HG02642 (cell line): Measurements from ENCODE around the gene LZTS2.

ENCODE experiments used
- ATAC-seq: cut with Tn5 transposase; IDR thresholded peaks from one replicate; pipeline ENCODE4 v1.9.1; 2021; ENCODE audit warnings: mild to moderate bottlenecking; ENCODE audit not compliant: unreplicated experiment, poor library complexity

The LZTS2 gene

DNA sequence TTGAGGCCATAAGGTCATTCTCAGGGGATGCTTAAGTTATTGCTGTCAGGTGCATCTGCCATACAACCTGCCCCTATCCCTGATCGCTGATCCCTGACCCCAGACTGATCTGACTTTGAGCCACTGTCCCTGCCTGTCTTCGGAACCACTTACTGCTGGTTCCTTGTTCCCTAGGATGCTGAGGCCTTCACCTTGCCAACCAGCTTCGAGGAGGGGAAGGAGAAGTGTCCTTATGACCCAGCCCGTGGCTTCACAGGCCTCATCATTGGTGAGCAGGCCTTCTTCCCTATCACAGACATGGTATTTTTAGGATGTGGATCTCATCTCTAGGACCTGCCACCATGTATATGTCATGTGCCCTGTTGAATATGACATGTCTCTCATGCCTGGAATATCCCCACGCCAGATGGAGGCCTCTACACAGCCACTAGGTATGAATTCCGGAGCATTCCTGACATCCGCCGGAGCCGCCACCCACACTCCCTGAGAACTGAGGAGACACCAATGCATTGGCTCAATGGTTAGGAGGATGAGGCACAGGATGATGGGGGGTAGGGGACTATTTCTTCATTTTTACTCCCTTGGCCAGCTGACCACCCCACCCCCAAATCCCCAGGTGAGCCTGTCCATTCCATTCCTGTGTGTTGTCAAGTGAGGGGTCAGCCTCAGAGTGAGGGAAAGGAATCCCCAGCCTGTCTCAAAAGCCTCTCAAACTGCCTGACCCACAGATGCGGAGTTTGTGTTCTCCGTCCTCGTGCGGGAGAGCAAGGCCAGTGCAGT, 21.3 kb upstream of the LZTS2 start:
- no peak for ATAC-seq

DNA sequence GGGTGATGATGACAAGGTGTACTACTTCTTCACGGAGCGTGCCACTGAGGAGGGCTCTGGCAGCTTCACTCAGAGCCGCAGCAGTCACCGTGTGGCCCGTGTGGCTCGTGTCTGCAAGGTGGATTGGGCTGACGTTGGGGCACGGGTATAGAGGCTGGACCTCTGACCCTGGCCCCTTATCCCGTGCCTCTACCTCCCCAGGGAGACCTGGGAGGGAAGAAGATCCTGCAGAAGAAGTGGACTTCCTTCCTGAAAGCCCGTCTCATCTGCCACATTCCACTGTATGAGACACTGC, 20.8 kb upstream of the LZTS2 start:
- no peak for ATAC-seq

DNA sequence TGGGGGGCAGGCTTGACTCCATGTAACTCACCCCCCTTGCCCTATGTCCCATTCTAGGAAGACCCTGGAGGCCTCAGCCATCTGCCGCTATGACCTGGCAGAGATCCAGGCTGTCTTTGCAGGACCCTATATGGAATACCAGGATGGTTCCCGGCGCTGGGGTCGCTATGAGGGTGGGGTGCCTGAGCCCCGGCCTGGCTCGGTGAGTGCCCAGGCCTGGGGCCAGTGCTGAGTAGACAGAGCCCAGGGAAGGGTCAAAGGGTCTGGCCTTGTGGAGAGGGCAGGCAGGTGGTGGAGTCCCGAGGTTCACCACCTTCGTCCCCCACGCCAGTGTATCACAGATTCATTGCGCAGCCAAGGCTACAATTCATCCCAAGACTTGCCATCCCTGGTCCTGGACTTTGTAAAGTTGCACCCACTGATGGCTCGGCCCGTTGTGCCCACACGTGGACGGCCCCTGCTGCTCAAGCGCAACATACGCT, 19.8 kb upstream of the LZTS2 start:
- ATAC-seq = no peak

DNA sequence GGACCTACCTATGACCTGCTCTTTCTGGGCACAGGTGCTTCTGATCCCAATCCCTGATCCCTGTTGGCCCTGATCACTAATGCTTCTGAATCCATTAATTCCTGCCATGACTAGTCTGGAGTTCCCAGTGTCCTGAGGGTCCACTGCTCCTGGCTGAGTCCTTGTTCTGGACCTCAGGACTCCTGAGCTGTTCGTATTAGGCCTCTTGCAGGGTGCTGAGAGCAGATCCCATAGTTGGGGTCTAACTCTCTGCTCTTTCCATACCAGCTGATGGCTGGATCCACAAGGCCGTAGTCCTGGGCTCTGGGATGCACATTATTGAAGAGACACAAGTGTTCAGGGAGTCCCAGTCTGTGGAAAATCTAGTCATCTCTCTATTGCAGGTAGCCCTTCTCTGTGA, 19.3 kb upstream of the LZTS2 start:
- no peak for ATAC-seq

DNA sequence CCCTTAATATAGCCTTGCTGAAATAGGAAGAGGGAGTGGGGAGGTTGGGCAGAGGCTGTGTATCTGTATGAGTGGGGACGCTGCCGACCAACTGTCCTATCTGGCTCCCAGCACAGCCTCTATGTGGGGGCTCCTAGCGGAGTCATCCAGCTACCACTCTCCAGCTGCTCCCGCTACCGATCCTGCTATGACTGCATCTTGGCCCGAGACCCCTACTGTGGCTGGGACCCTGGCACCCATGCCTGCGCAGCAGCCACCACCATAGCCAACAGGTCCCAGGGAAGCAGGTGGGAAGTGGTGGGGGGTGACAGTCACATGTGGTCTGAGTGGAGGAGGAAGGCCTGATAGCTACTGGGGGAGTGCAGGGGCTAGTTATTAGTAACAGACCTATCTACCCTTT, 18.9 kb upstream of the LZTS2 start:
- no peak for ATAC-seq

DNA sequence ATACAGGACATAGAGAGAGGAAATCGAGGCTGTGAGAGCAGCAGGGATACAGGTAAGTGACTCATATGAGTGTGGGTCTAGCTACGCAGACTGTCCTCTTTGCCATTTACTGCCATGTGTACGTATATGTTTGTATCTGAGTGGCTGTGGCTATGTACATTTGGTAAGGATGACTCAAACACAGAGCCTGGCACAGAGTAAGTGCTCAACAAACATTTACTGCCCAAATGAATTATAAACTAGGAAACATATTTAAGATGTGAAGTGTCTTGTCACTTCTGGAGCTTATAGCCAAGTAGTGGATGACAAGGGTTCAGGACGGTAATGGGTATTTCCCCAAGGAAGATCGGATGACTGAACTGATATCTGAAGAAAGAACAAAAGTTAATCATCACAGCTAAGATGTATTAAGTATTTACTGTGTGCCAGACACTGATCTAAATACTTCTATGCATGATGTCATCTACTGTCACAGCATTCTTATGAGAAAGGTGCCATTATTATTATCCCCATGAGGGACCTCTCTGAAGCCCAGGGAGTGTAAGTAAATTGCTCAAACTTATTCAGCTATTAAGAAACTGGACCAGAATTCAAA, 18.3 kb upstream of the LZTS2 start:
- ATAC-seq = no peak

DNA sequence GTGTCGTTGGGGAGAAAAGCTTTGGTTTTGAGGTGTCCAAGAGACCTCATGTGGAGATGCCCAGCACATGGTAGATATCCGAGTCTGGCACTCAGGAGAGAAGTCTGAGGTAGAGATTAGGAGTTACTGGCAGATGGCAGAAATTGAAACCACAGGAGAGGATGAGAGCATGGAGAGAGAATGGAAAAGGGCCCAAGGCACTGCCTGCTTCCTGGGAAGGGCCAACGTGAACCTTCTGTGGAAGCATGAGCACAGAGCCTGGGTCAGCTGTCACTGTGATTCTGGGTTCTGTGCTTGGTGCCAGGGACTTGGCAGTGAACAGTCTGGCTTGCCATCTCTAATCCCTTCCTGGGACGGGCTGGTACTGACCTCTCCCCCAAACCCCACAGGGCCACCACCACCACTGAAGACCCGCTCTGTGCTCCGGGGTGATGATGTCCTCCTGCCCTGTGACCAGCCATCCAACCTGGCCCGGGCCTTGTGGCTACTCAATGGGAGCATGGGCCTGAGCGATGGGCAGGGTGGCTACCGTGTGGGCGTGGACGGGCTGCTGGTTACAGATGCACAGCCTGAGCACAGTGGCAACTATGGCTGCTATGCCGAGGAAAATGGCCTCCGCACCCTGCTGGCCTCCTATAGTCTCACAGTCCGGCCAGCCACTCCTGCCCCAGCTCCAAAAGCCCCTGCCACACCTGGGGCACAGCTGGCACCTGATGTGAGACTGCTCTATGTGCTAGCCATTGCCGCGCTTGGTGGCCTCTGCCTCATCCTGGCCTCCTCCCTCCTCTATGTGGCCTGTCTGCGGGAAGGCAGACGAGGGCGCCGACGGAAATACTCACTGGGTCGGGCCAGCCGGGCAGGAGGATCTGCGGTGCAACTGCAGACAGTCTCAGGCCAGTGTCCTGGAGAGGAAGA, 16.4 kb upstream of the LZTS2 start:
- no peak for ATAC-seq

DNA sequence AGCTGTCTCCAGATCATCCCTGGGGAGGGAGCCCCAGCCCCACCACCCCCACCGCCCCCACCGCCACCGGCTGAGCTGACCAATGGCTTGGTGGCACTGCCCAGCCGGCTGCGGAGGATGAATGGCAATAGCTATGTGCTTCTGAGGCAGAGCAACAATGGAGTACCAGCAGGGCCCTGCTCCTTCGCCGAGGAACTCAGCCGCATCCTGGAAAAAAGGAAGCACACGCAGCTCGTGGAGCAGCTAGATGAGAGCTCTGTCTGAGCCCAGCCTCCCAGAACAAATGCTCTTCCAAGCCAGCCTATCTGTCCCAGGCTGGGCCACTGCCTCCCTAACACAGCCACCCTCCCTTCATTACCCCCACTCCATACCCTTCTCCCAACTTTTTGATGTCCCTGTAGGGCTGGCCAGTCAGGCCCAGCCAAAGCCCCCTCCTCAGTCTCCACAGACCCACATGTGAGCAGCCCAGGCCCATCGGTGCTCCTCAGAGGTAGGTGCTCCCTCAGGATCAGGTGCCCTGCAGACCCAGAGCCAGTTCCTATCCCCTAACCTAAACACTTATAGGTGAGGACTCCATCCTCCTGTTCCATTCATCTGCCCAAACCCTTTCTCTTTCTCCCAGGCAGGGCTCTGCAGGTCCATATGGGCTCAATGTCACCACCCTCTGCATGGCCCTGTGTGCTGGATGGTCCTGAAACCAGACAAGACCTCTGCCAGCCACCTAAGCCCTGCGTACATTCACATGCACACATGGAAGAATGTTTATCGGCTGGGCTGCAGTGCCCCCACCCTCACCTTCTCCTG, 15.5 kb upstream of the LZTS2 start:
- ATAC-seq = no peak

DNA sequence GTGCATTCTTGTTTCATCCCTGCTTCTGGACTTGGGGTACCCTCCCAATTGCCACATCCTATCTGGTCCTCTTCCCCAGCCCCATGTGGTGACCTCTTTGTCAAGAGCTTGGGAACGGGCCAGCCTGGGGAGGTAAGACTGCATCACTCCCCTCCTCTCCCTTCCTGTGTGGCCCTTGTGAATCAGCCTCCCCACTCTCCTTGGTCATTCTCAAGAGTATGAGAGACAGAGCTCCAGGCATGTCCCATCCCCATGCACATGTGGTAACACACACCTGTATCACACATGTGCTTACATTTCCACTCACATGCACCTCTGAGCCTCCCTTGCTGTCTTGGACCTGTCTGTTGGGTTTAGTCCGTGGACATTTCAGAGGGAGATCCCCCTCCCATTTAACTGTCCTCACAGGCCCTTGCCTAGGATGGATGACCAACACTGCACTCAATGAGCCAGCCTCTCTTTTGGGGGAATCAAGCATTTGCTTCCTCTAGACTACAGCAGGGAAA, 14.9 kb upstream of the LZTS2 start:
- no peak for ATAC-seq

DNA sequence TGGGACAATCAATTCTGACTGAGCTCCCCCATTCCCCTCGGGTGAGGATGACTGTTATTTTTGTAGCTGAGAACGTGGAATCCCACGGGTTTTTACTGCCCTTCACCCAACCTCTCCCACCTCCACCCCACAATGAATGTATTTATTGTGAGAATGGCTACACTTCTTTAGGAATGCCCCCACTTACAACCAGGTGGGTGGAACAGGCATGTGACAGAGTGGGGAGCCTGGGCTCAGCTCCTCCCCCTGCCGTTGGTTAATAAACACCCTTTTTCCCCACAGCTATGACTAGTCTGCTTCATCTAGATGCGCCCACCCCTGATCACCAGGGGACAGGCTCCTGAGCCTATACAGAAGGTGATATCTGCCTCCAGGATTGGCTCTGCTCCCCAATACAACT, 14.3 kb upstream of the LZTS2 start:
- no peak for ATAC-seq

DNA sequence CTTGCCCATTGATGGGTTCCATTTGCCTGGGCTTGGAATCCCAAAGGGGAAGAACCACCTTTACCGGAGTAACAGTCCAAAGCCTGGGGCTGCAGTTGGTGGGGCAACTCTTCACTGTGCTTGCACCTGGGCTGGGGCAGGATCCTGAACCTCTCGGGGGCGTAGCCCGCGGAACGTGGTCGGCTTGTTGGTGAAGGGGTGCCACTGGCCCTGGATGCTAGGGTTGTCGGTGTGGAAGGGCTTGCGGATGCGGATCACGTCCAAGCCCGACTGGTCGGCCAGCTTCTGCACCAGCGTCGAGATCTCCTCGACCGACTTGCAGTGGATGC, 13.0 kb upstream of the LZTS2 start:
- ATAC-seq = no peak

DNA sequence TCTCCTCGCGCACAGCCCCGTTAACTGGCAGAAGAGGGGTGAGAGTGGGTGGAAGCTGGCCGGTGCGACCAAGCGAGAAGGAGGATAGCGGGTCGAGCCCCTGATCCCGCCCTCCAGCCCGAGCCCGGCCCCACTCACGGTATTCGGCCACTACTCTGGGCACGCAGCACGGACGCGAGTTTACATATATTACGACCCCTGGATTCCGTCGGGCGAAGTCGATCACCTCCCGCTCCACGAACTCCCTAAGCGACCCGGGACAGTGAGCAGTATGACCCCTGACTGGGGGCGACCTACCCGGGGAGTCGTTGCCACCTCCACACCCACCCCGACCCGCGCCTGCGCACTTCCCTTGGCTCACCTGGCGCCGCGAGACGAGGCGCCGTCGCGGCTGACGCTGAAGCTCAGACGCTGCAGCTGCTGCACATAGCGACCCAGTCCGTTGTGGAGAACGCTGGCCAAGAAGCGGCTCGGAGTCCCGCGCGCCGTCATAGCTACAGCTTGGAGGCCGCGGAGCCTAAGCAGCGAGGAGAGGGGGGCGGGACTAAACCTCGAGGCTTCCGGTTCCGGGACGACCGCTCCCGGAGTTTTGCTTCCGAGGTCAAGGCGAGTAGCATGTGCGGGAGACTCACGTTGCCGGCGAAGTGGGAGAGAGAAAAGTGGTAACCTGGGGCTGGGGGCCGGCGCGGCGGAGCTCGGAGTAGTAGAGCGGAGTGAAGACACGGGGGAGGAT, 12.5 kb upstream of the LZTS2 start, which contains the start of the genes MRPL43 and TWNK:
MRPL43 (minus strand) TSS at position 546 of the 733 bp plus-strand sequence; CDS start at position 492, 54 bp downstream.
TWNK (plus strand) TSS at position 592 of the 733 bp plus-strand sequence. CDS start 668 bp downstream, outside the sequence.
- ATAC-seq = peak; percentile 82

DNA sequence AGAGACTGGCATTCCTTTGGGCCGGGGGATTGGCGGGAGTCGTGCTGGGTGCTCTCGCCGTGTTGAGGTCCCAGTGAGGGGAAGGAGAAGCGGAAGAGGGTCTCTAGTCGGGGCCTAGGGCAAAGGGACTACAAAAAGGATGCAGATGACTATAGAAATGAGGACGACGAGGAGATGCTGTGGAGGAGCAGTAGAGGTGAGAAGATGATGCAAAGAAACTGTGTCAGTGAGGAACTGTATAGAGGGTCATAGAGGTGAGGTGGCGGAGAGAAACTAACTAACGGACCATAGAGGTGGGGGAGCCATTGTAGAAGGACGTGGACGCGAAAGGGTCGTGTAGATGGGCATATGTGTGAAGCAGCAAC, 11.9 kb upstream of the LZTS2 start:
- no peak for ATAC-seq

DNA sequence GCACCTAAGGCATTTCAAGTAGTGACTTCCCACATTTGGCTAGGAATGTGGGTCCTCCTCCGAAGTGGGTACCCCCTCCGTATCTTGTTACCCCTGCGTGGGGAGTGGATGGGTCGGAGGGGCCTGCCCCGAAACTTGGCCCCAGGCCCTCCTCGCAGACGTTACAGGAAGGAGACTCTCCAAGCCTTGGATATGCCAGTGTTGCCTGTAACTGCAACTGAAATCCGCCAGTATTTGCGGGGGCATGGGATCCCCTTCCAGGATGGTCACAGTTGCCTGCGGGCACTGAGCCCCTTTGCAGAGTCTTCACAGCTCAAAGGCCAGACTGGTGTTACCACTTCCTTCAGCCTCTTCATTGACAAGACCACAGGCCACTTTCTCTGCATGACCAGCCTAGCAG, 11.4 kb upstream of the LZTS2 start:
- no peak for ATAC-seq

DNA sequence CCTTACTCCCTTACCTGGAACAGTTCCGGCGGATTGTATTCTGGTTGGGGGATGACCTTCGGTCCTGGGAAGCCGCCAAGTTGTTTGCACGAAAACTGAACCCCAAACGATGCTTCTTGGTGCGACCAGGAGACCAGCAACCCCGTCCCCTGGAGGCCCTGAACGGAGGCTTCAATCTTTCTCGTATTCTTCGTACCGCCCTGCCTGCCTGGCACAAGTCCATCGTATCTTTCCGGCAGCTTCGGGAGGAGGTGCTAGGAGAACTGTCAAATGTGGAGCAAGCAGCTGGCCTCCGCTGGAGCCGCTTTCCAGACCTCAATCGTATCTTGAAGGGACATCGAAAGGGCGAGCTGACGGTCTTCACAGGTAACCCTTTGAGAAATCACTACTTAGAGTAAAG, 10.5 kb upstream of the LZTS2 start:
- ATAC-seq = no peak

DNA sequence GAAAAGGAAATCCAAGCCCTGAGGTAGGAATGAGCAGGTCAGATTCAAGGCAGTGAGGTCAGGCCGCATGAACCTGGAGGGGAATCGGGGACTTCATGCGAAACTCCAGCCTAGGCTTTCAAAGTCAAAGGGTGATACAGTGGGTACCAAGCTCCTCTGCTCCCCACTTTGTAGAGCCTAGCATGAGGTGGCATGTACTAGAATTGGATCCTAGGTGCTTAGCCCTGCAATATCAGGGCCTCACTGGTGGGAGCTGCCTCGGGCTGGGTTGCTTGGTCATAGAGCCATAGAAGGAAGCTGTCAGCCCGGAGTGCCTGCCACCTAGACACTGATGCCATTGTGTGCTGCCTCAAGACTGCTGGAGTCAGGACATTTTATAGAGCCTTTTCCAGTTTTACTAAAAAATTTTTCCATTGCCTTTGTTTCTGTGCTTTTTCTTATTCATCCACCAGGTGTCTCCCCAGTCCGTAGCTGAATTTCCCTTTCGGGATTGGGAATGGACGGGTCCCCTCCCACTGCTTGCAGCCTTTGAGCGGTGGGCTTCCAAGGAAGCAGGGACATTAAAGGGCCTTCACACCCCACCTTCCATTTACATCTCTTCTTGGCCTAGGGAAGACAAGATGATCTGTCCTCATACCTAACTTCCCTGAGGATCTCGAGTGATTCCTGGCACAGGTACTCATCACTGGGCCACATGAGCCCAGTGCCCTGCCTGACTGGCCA, 5.5 kb upstream of the LZTS2 start:
- no peak for ATAC-seq

DNA sequence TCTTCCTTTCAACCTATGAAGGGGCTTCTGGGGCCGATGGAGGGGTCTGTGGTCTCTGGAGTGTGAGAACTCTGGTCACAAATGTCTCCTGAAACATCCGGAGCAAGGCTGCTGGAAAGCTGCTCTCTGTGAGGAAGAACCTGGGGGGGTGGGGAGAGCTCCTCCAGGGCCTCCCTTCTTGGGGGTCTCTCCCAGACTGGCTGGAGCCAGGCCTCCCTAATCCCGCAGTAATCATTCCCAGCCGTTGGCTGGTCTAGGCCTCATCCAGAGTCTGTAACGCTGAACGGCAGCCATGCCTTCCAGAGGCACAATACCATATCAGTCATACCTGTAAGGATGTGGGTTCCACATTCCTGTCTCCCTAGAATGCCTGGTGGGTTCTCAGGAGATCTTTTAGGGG, 4.4 kb upstream of the LZTS2 start:
- ATAC-seq = no peak

DNA sequence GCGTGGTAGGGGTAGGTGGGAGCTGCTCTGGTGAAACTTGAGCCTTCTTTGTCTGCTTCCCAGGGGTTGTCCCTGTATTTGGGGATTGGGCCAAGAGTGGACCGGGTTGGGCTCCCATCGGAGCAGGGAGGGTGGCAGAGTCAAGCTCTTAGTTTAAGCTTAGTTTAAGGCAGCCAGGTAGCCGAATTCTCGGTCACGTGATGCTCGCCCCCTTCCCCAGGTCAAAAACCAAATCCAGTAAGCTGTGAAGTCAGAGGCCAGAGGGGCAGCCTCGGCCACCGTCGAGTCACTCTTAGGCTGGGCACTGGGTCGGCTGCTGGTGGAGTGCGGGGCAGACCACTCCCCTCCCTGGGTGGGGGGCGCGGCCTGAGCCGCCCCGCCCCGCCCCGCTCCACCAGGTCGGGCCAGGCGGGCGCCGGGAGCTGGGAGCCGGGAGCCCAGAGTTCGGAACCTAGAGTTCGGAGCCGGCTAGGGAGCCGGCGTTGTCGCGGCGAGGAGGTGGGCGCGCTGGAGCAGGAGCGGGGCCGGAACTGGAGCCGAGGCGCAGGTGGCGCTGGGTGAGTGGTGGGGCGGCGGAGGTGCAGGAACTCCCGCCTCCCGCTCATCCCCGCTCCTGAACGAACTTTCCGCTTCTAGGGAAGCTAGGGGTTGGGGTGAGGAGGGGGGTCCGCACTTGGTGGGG, 2.8 kb upstream of the LZTS2 start:
- ATAC-seq = peak; percentile 24
